Measurements from ENCODE around the gene NACA.

DNA sequence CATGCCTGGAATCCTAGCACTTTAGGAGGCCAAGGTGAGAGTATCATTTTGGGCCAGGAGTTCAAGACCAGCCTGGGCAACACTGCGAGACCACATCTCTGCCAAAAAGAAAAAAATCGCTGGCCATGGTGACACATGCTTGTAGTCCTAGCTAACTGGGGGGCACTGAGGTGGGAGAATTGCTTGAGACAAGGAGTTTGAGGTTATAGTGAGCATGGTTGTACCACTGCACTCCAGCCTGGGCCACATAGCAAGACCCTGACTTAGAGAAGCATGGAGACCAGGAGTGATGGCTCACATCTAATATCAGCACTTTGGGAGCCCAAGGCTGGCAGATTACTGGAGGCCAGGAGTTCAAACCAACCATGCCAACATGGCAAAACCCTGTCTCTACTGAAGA is 46.2 kb downstream of the NACA start:
- no peak for TF ChIP-seq YY1 (IDR thresholded peaks at IDR 0.05; ENCODE audit: insufficient read depth, insufficient read length)
- TF ChIP-seq SUZ12 (IDR thresholded peaks at IDR 0.05; ENCODE audit: extremely low read depth, insufficient read depth, insufficient read length), result no peak

Measured in NT2/D1 (cell line).